ENCODE results near the gene C10orf53. TPM values are rescaled to one million over a fixed set of nuclear protein-coding genes. Genes with fewer than 3 reads are reported as not detected.
A peak's percentile ranks its signal among the peaks of the same experiment; 100 is the strongest.

Gene C10orf53
- total and polyA plus RNA-seq, 2 of the 8 experiments (the other 6 are each of a cell fraction or from before 2014, with no cell fraction given) = not detected

DNA sequence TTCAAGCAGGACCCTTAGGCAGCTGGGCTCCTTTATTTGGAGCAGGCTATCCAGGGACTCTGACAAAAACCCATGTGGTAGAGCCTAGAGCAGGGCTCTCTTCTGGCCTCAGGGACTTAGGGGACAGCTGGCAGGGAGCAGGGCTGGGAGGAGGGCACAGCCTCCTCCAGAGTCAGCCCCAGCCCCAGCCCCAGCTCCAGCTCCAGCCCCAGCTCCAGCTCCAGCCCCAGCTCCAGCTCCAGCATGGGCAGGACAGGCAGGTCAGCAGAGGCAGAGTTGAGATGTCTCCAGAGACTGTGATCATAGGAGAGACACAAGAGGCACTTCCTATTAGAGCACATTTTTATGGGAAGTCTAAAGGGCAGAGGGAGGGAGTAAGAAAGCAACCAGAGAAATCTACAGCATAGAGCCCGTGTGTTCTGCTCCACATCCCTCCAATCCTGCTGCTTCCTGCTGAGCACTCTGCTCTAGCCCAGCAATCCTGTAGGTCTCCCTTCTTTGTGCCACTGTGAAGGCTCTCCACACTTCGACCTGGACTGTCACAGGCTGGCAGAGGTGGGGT is 13.3 kb upstream of the C10orf53 start:
- no peak for FAIRE-seq

More for the DNA sequence above, 13.3 kb upstream of the C10orf53 start:
- no peak overlapping the region for H3K56ac ChIP-seq (replicated peaks; ENCODE audit: insufficient read length, low read depth, low read length)
- H3K27ac ChIP-seq (ENCODE audit: low read depth, low read length) = no peak overlapping the region
- H3K9me3 ChIP-seq (ENCODE audit: insufficient read depth in 2 of 2, low read depth in 1 of 2, low read length in 1 of 2) = no peaks in the 10 kb centered on the region
- ChIA-PET POLR2A (ENCODE audit: partially characterized antibody) (no interaction called here), CTCF (ENCODE audit: partially characterized antibody) (interaction anchor here (1.6 kb wide), 1 partner anchor 16 kb away, joined by 3 read pairs; no protein-coding TSS in a partner anchor)
- DNase-seq (ENCODE audit: low read depth in 1 of 2, low spot score in 2 of 2) = peak in 1 of 2 experiments; percentile 22
- no peak overlapping the region for H2BK12ac ChIP-seq (ENCODE audit: low read depth, low read length)
- no peak overlapping the region for H4K8ac ChIP-seq (ENCODE audit: extremely low read depth, insufficient read depth, low read length)
- H3K14ac ChIP-seq (ENCODE audit: insufficient read length) = no peak overlapping the region
- no peak overlapping the region for H2BK20ac ChIP-seq (ENCODE audit: low read length)
- H3K4me1 ChIP-seq (replicated peaks in 1 of 4; ENCODE audit: control insufficient read depth in 3 of 4, insufficient read depth in 4 of 4, low read length in 3 of 4) = peaks cover 0 to 4% (median under 1%) of the 10 kb centered on the region in 4 experiments; a peak in 1 of 7 replicates
- H2BK5ac ChIP-seq (ENCODE audit: low read depth, low read length) = no peak overlapping the region
- H3K9ac ChIP-seq (replicated peaks in 1 of 4; ENCODE audit: extremely low read depth in 1 of 4, low read depth in 3 of 4, low read length in 3 of 4) = no peak overlapping the region
- no peak overlapping the region for H2BK15ac ChIP-seq (ENCODE audit: low read length)
- no peak overlapping the region for H3K4ac ChIP-seq (replicated peaks; ENCODE audit: insufficient read length, low read depth, low read length)
- no peak overlapping the region for H3K4me2 ChIP-seq (ENCODE audit: insufficient read depth in 1 of 2, low read depth in 2 of 2, low read length in 2 of 2)
- no peak for TF ChIP-seq SIX5 (IDR thresholded peaks at IDR 0.05; ENCODE audit: low read depth, low read length)
- no peak for TF ChIP-seq SP1 (IDR thresholded peaks at IDR 0.05; ENCODE audit: low read depth, low read length)
- TF ChIP-seq, protein P1, sequence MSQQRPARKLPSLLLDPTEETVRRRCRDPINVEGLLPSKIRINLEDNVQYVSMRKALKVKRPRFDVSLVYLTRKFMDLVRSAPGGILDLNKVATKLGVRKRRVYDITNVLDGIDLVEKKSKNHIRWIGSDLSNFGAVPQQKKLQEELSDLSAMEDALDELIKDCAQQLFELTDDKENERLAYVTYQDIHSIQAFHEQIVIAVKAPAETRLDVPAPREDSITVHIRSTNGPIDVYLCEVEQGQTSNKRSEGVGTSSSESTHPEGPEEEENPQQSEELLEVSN (IDR thresholded peaks at IDR 0.05) = no peak
- TF ChIP-seq, protein P2, sequence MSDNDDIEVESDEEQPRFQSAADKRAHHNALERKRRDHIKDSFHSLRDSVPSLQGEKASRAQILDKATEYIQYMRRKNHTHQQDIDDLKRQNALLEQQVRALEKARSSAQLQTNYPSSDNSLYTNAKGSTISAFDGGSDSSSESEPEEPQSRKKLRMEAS (IDR thresholded peaks at IDR 0.05) = no peak
- no peak for TF ChIP-seq HDAC2 (IDR thresholded peaks at IDR 0.05; ENCODE audit: borderline replicate concordance in 1 of 2, low read depth in 2 of 2, low read length in 2 of 2)
- TF ChIP-seq POLR2A (IDR thresholded peaks at IDR 0.05; ENCODE audit: control extremely low read depth in 1 of 2, low read depth in 2 of 2, low read length in 2 of 2) = no peak
- no peak for TF ChIP-seq CBX8 (IDR thresholded peaks at IDR 0.05; ENCODE audit: borderline replicate concordance, low read depth, low read length)
- no peak for TF ChIP-seq SP2 (IDR thresholded peaks at IDR 0.05; ENCODE audit: low read length)
- TF ChIP-seq MAFK (IDR thresholded peaks at IDR 0.05; ENCODE audit: low read depth, low read length) = no peak
- no peak for TF ChIP-seq TAF7 (optimal IDR thresholded peaks at IDR 0.05; ENCODE audit: borderline replicate concordance, low read depth, low read length)
- no peak overlapping the region for H3K18ac ChIP-seq (ENCODE audit: extremely low read depth, low read length)
- H4K20me1 ChIP-seq (replicated peaks in 1 of 2; ENCODE audit: control insufficient read depth in 1 of 2, insufficient read depth in 2 of 2, low read length in 2 of 2) = no peaks in the 10 kb centered on the region
- no peak overlapping the region for H4K5ac ChIP-seq (ENCODE audit: insufficient read length, low read depth, low read length)
- H3K27me3 ChIP-seq (replicated peaks in 1 of 4; ENCODE audit: control insufficient read depth in 3 of 4, extremely low read depth in 1 of 4, insufficient read depth in 3 of 4, low read length in 3 of 4) = 0 out of 7 replicates have a peak, but pooled peaks cover 0 to 4% (median 2%) of the 10 kb centered on the region in 4 experiments
- H2BK120ac ChIP-seq (replicated peaks; ENCODE audit: low read depth, low read length) = no peak overlapping the region
- H2AK5ac ChIP-seq (ENCODE audit: low read depth, low read length) = no peak overlapping the region
- no peaks in the 10 kb centered on the region for H3K36me3 ChIP-seq (ENCODE audit: control insufficient read depth in 2 of 4, insufficient read depth in 4 of 4, low read length in 3 of 4)
- 84% methylated on average over 2 of the region's 2 CpGs; no CpG with 5 or more reads in 1 of the 2 experiments for WGBS, 2 experiments (ENCODE audit: extremely low coverage in 1 of 2, insufficient coverage in 1 of 2, insufficient read length in 1 of 2, insufficient replicate concordance in 2 of 2, low coverage in 1 of 2, low lambda C conversion rate in 2 of 2, missing lambda C conversion rate in 1 of 2)
- H3K23ac ChIP-seq (ENCODE audit: insufficient read length) = no peak overlapping the region
- no peaks in the 10 kb centered on the region for H3K79me1 ChIP-seq (ENCODE audit: low read depth, low read length)
- no peak overlapping the region for H2AFZ ChIP-seq (ENCODE audit: low read length)
- H3K23me2 ChIP-seq (ENCODE audit: low read depth, low read length) = no peaks in the 10 kb centered on the region
- no peak overlapping the region for H3K4me3 ChIP-seq (ENCODE audit: extremely low read depth in 1 of 4, insufficient read depth in 2 of 4, low read depth in 3 of 4, low read length in 4 of 4)
- no peak overlapping the region for H4K91ac ChIP-seq (replicated peaks; ENCODE audit: insufficient read length, low read length)
- H3K79me2 ChIP-seq (ENCODE audit: control insufficient read depth in 1 of 2, insufficient read depth in 2 of 2, low read length in 2 of 2) = no peaks in the 10 kb centered on the region
